Sigmoid colon (tissue), 4 donors: ENCODE results near the gene CEACAM20.
"Not testable (repeated sequence)": the region's sequence is repeated elsewhere in the genome, so short reads cannot be mapped to it uniquely, and the experiment has no call there.

ENCODE experiments used
- EP300 ChIP-seq, 4 donors: sonication (generic); formaldehyde crosslinking; IDR thresholded peaks; one replicate each; pipeline ENCODE4 v1.6.1; 2017; ENCODE audit warnings: antibody characterized with exemption in 4 of 4
- POLR2A ChIP-seq, 2 donors: fragments of 450-650 bp; IDR thresholded peaks; one replicate each; pipeline ENCODE4 v1.6.1; 2016; ENCODE audit warnings: antibody characterized with exemption in 2 of 2, mild to moderate bottlenecking in 2 of 2, moderate library complexity in 2 of 2
- POLR2AphosphoS5 ChIP-seq, 4 donors: sonication (generic); formaldehyde crosslinking; IDR thresholded peaks; one replicate each; pipeline ENCODE4 v1.6.1; 2017; ENCODE audit warnings: antibody characterized with exemption in 4 of 4
- TF ChIP-seq, protein P1 (sequence below), 4 experiments: fragments of 450-650 bp in 3 of 4; fragments of 200-600 bp in 1 of 4; IDR thresholded peaks; one replicate each; pipeline ENCODE4 v1.5.1; 2016 to 2019; ENCODE audit warnings: antibody characterized with exemption in 4 of 4, mild to moderate bottlenecking in 3 of 4, moderate library complexity in 2 of 4

GRCh38 chr19:44550976-44551375 is 21.5 kb upstream of the CEACAM20 start:
- TF ChIP-seq, protein P1, sequence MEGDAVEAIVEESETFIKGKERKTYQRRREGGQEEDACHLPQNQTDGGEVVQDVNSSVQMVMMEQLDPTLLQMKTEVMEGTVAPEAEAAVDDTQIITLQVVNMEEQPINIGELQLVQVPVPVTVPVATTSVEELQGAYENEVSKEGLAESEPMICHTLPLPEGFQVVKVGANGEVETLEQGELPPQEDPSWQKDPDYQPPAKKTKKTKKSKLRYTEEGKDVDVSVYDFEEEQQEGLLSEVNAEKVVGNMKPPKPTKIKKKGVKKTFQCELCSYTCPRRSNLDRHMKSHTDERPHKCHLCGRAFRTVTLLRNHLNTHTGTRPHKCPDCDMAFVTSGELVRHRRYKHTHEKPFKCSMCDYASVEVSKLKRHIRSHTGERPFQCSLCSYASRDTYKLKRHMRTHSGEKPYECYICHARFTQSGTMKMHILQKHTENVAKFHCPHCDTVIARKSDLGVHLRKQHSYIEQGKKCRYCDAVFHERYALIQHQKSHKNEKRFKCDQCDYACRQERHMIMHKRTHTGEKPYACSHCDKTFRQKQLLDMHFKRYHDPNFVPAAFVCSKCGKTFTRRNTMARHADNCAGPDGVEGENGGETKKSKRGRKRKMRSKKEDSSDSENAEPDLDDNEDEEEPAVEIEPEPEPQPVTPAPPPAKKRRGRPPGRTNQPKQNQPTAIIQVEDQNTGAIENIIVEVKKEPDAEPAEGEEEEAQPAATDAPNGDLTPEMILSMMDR (IDR thresholded peaks at IDR 0.05) = not testable (repeated sequence)
- TF ChIP-seq POLR2AphosphoS5, POLR2A, EP300 (IDR thresholded peaks at IDR 0.05): not testable (repeated sequence)
